ENCODE measurements around the gene TYRP1.
"Not testable (repeated sequence)": the region's sequence is repeated elsewhere in the genome, so short reads cannot be mapped to it uniquely, and the experiment has no call there.

Gene TYRP1

GRCh38 chr9:12693141-12693540, at the start of gene TYRP1:
Gene TYRP1 (plus strand): TSS chr9:12693385. CDS start chr9:12693997, 612 bp downstream.
- no peak for DNase-seq (ENCODE audit: low read depth in 2 of 2)

GRCh38 chr9:12643686-12644085, 49.5 kb upstream of the TYRP1 start:
- no peak for DNase-seq (ENCODE audit: low read depth in 2 of 2)

- no peak for DNase-seq (ENCODE audit: low read depth in 2 of 2)
Observed at GRCh38 chr9:12648925-12649324, 44.3 kb upstream of the TYRP1 start.

GRCh38 chr9:12651125-12651524, 42.1 kb upstream of the TYRP1 start:
- DNase-seq (ENCODE audit: low read depth in 2 of 2): no peak

GRCh38 chr9:12652973-12653372, 40.2 kb upstream of the TYRP1 start:
- DNase-seq (ENCODE audit: low read depth in 2 of 2): no peak

- DNase-seq (ENCODE audit: low read depth in 2 of 2): no peak
Observed at GRCh38 chr9:12656803-12657202, 36.4 kb upstream of the TYRP1 start.

GRCh38 chr9:12657233-12657632, 36.0 kb upstream of the TYRP1 start:
- DNase-seq (ENCODE audit: low read depth in 2 of 2): no peak

- no peak for DNase-seq (ENCODE audit: low read depth in 2 of 2)
Observed at GRCh38 chr9:12657998-12658397, 35.2 kb upstream of the TYRP1 start.

- DNase-seq (ENCODE audit: low read depth in 2 of 2): no peak
Observed at GRCh38 chr9:12658531-12659209, 34.5 kb upstream of the TYRP1 start.

- DNase-seq (ENCODE audit: low read depth in 2 of 2): no peak
Observed at GRCh38 chr9:12659220-12659619, 34.0 kb upstream of the TYRP1 start.

- no peak for DNase-seq (ENCODE audit: low read depth in 2 of 2)
Observed at GRCh38 chr9:12666813-12667212, 26.4 kb upstream of the TYRP1 start.

GRCh38 chr9:12667892-12668291, 25.3 kb upstream of the TYRP1 start:
- no peak for DNase-seq (ENCODE audit: low read depth in 2 of 2)

- no peak for DNase-seq (ENCODE audit: low read depth in 2 of 2)
Observed at GRCh38 chr9:12670006-12670405, 23.2 kb upstream of the TYRP1 start.

GRCh38 chr9:12674961-12675360, 18.2 kb upstream of the TYRP1 start:
- DNase-seq (ENCODE audit: low read depth in 2 of 2): no peak

- not testable (repeated sequence) for DNase-seq (ENCODE audit: low read depth in 2 of 2)
Observed at GRCh38 chr9:12677462-12678126, 15.6 kb upstream of the TYRP1 start.

- DNase-seq (ENCODE audit: low read depth in 2 of 2): no peak
Observed at GRCh38 chr9:12680341-12680740, 12.8 kb upstream of the TYRP1 start.

GRCh38 chr9:12680757-12681156, 12.4 kb upstream of the TYRP1 start:
- DNase-seq (ENCODE audit: low read depth in 2 of 2): no peak

- DNase-seq (ENCODE audit: low read depth in 2 of 2): no peak
Observed at GRCh38 chr9:12681620-12682019, 11.6 kb upstream of the TYRP1 start.

- DNase-seq (ENCODE audit: low read depth in 2 of 2): no peak
Observed at GRCh38 chr9:12684974-12685373, 8.2 kb upstream of the TYRP1 start.

- DNase-seq (ENCODE audit: low read depth in 2 of 2): no peak
Observed at GRCh38 chr9:12689233-12689632, 4.0 kb upstream of the TYRP1 start.

GRCh38 chr9:12694013-12694412, 828 bp downstream of the TYRP1 start:
- DNase-seq (ENCODE audit: low read depth in 2 of 2): no peak

- DNase-seq (ENCODE audit: low read depth in 2 of 2): no peak
Observed at GRCh38 chr9:12695474-12695873, 2.3 kb downstream of the TYRP1 start.

GRCh38 chr9:12696931-12697622, 3.9 kb downstream of the TYRP1 start:
- DNase-seq (ENCODE audit: low read depth in 2 of 2): no peak

Data from stimulated activated CD4-positive, alpha-beta T cell treated with anti-CD3 and anti-CD28 coated beads, Interleukin-1b, Interleukin-23, amount 100 ng/mL, for 1 hour (primary cell).